Measurements from ENCODE around the gene FNDC3A. TPM values are rescaled to one million over a fixed set of nuclear protein-coding genes. Genes with fewer than 3 reads are reported as not detected.
"Not testable (repeated sequence)": the region's sequence is repeated elsewhere in the genome, so short reads cannot be mapped to it uniquely, and the experiment has no call there.

FNDC3A gene
- total RNA-seq, 2 donors from 2014 or later: 35.3 to 39.0 TPM

- Mint-ChIP-seq H3K27ac (no peak overlapping the region), H3K27me3 (no peaks in the 10 kb centered on the region)
These were observed 85.1 kb downstream of the FNDC3A start for GRCh38 chr13:49060678-49061387.

DNA sequence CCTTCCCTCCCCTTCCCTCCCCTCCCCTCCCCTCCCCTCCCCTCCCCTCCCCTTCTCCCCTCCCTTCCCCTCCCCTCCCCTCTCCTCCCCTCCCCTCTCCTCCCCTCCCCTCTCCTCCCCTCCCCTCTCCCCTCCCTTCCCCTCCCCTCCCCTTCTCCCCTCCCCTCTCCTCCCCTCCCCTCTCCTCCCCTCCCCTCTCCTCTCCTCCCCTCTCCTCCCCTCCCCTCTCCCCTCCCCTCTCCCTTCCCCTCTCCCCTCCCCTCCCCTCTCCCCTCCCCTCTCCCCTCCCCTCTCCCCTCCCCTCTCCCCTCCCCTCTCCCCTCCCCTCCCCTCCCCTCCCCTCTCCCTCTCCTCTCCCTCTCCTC, 85.7 kb downstream of the FNDC3A start:
- not testable (repeated sequence) for H3K36me3 Mint-ChIP-seq; H3K27me3 Mint-ChIP-seq; H3K4me3 Mint-ChIP-seq; DNase-seq (ENCODE audit: low spot score); H3K9me3 Mint-ChIP-seq; ATAC-seq; H3K27ac Mint-ChIP-seq
- H3K4me1 Mint-ChIP-seq (ENCODE audit: low read depth in 2 of 2): peaks cover 16 to 25% of the 10 kb centered on the region in 2 donors

More at GRCh38 chr13:49060678-49061387, 85.1 kb downstream of the FNDC3A start:
- Mint-ChIP-seq H3K4me3 (no peak overlapping the region), H3K4me1 (ENCODE audit: low read depth in 2 of 2) (peaks cover 16 to 25% of the 10 kb centered on the region in 2 donors), H3K9me3 (no peaks in the 10 kb centered on the region), H3K36me3 (no peaks in the 10 kb centered on the region)
- no peak for ATAC-seq
- DNase-seq (ENCODE audit: low spot score): no peak

DNA sequence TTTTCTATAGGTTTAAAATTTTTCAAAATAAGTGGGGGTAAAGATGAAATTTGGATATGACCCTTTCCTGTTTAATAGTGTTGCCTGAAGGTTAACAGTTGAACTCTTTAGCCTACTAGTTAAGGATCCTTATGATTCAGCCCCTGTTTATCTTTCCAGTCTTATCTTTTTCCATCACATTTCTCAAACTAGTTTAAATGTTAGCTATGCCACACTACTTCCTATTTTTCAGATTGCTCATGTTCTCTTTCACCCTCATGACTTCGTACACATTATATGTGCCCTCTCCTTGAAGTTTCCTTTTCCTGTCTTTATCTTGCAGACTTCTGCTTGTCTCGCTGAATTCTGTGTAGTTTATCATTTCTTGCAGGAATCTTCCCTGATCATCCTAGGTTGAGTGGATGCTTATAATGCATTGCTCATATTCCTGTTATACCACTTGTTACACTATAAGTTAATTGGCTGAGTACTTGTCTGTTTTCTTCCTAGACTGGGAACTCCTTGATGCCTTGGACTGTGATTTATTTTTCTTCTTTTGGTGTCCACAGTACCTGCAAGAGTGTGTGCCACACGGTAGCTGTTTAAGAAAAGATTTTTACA, 86.7 kb downstream of the FNDC3A start:
- no peaks in the 10 kb centered on the region for H3K9me3 Mint-ChIP-seq
- H3K36me3 Mint-ChIP-seq: no peaks in the 10 kb centered on the region
- no peak overlapping the region for H3K27ac Mint-ChIP-seq
- no peaks in the 10 kb centered on the region for H3K27me3 Mint-ChIP-seq
- ATAC-seq: no peak
- no peak overlapping the region for H3K4me3 Mint-ChIP-seq
- H3K4me1 Mint-ChIP-seq (ENCODE audit: low read depth in 2 of 2): peaks cover 16 to 23% of the 10 kb centered on the region in 2 donors
- DNase-seq (ENCODE audit: low spot score): no peak

DNA sequence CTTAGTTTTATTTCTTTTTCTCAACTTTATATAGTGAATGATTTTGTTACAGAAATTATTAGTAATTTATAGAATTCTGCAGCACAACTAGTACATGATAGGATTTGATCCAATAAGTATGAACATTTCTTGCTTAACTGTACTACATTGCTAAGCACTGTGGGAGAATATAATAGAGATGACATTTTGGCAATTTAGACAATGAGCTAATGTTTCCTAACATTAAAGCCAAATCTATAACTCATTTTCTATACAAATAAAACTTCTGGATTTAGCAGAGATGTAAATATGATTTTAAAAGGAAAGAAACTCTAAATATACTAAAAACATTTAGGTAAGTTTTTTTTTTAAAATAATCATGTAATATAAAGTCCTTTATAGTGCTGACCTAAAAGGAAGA, 87.3 kb downstream of the FNDC3A start:
- DNase-seq (ENCODE audit: low spot score): no peak
- H3K27me3 Mint-ChIP-seq: no peaks in the 10 kb centered on the region
- no peak for ATAC-seq
- no peak overlapping the region for H3K27ac Mint-ChIP-seq
- H3K4me3 Mint-ChIP-seq: no peak overlapping the region
- H3K9me3 Mint-ChIP-seq: no peaks in the 10 kb centered on the region
- H3K4me1 Mint-ChIP-seq (ENCODE audit: low read depth in 2 of 2): peaks cover 16 to 20% of the 10 kb centered on the region in 2 donors
- H3K36me3 Mint-ChIP-seq: no peaks in the 10 kb centered on the region

GRCh38 chr13:49063497-49063896, 87.8 kb downstream of the FNDC3A start:
- Mint-ChIP-seq H3K4me1 (ENCODE audit: low read depth in 2 of 2) (peaks cover 16 to 19% of the 10 kb centered on the region in 2 donors), H3K27me3 (no peaks in the 10 kb centered on the region), H3K4me3 (no peak overlapping the region), H3K9me3 (no peaks in the 10 kb centered on the region), H3K36me3 (no peaks in the 10 kb centered on the region), H3K27ac (no peak overlapping the region)
- ATAC-seq (no peak), DNase-seq (ENCODE audit: low spot score) (no peak)

DNA sequence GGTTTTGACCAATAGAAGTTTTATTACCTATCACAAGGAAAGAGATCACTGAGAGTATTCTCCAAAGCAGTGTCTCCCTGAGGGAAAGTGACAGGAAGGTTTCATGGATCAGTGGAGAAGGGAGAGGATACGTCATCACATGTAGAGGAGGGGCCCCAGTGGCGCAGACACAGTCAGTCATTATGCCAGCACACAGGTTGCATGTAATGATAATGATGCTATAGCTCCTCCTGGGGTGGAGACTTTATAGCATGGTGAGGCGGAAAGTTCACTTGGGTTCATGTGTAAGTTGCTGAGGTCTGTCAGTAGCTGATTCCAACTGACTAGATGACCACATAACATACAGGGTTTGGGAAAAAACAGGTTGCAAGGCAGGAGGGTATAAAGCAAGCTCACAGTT, 88.8 kb downstream of the FNDC3A start:
- Mint-ChIP-seq H3K27me3 (no peaks in the 10 kb centered on the region), H3K36me3 (no peaks in the 10 kb centered on the region), H3K27ac (no peak overlapping the region), H3K9me3 (no peaks in the 10 kb centered on the region), H3K4me1 (ENCODE audit: low read depth in 2 of 2) (peaks cover 16 to 22% of the 10 kb centered on the region in 2 donors), H3K4me3 (no peak overlapping the region)
- DNase-seq (ENCODE audit: low spot score): no peak
- no peak for ATAC-seq

- Mint-ChIP-seq H3K9me3 (no peaks in the 10 kb centered on the region), H3K4me3 (no peak overlapping the region), H3K4me1 (ENCODE audit: low read depth in 2 of 2) (peaks cover 13 to 25% of the 10 kb centered on the region in 2 donors), H3K27ac (no peak overlapping the region), H3K27me3 (no peaks in the 10 kb centered on the region), H3K36me3 (no peaks in the 10 kb centered on the region)
- DNase-seq (ENCODE audit: low spot score) (no peak), ATAC-seq (no peak)
These were observed 91.1 kb downstream of the FNDC3A start for GRCh38 chr13:49066856-49067255.

GRCh38 chr13:49068498-49068897, 92.8 kb downstream of the FNDC3A start:
- peaks cover 5 to 24% of the 10 kb centered on the region in 2 donors for H3K4me1 Mint-ChIP-seq (ENCODE audit: low read depth in 2 of 2)
- H3K27ac Mint-ChIP-seq; H3K36me3 Mint-ChIP-seq; H3K9me3 Mint-ChIP-seq; H3K4me3 Mint-ChIP-seq; DNase-seq (ENCODE audit: low spot score); ATAC-seq; H3K27me3 Mint-ChIP-seq: not testable (repeated sequence)

DNA sequence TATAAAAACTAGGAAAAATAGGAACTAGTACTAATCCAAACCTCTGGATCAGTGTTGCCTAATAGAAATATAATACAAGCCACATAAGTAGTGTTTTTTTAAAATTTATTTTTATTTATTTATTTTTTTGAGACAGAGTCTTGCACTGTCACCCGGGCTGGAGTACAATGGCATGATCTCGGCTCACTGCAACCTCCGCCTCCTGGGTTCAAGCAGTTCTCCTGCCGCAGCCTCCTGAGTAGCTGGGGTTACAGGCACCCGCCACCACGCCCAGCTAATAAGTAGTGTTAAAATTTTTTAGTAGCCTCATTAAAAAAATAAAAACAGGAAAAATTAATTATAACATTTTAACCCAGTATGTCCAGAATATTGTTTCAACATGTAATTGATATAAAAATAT, 94.3 kb downstream of the FNDC3A start:
- H3K9me3 Mint-ChIP-seq; DNase-seq (ENCODE audit: low spot score); H3K27ac Mint-ChIP-seq; ATAC-seq; H3K36me3 Mint-ChIP-seq; H3K4me3 Mint-ChIP-seq; H3K27me3 Mint-ChIP-seq: not testable (repeated sequence)
- H3K4me1 Mint-ChIP-seq (ENCODE audit: low read depth in 2 of 2): peaks cover 4 to 18% of the 10 kb centered on the region in 2 donors

DNA sequence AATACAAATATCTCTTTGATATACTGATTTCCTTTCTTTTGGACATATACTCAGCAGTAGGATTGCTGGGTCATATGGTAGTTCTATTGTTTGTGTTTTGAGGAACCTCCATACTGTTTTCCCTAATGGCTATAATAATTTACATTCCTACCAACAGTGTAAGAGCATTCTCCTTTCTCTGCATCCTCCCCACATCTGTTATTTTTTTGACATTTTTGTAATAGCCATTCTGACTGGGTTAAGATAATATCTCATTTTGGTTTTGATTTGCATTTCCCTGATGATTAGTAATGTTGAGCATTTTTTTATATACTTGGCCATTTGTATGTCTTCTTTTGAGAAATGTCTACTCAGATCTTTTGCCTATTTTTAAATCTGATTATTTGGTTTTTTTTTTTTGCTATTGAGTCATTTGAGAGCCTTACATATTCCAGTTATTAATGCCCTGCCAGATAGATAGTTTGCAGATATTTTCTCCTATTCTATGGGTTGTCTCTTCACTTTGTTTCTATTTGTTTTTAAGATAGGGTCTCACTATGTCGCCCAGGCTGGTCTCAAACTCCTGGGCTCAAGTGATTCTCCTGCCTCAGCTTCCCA, 95.7 kb downstream of the FNDC3A start:
- H3K27me3 Mint-ChIP-seq: no peaks in the 10 kb centered on the region
- H3K4me1 Mint-ChIP-seq (ENCODE audit: low read depth in 2 of 2): peaks cover 5 to 13% of the 10 kb centered on the region in 2 donors
- H3K4me3 Mint-ChIP-seq: no peak overlapping the region
- no peak for ATAC-seq
- no peak for DNase-seq (ENCODE audit: low spot score)
- H3K27ac Mint-ChIP-seq: no peak overlapping the region
- no peaks in the 10 kb centered on the region for H3K36me3 Mint-ChIP-seq
- no peaks in the 10 kb centered on the region for H3K9me3 Mint-ChIP-seq

DNA sequence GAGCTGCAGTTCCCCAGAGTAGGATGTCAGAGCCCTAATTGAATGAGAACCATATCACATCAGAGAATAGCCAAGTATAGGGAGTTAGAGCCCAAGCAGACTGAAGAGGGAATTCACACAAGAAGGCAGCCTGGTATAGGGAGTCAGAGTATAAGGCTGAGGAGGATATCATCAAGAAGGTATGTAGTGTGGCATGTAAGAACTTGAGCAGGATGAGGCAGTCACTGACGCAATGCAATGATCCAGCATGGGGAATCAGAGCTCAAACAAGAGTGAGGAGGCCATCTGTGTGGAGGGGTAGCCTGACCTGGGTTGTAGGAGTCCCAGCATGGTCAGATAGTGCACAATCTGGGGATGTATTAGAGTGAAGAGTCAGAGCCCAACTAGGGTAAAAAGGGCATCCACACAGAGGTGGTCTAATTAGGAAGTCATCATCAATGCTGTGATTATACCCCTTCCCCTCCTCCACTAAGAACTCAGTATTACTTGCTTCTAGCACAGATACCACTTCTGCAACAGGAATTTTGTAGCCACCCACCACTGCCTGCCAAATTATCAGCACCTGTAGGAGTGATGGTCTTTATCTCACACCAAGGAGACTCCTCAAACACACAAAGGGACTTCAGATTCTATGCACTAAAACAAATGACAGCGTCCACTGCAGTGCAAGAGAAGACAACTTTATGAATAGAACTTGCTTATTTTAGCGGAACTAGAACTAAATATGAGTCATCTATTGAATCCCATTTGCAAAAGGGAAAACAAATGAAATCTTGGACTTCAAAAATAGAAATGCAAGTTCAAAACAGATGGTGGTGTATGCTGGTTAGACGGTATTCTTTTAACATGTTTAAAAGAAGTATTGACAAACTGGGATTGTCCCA, 107.2 kb downstream of the FNDC3A start:
- Mint-ChIP-seq H3K4me1 (ENCODE audit: low read depth in 2 of 2) (peaks cover 9 to 16% of the 10 kb centered on the region in 2 donors), H3K36me3 (peaks cover 14% of the 10 kb centered on the region), H3K9me3 (no peaks in the 10 kb centered on the region), H3K4me3 (no peak overlapping the region), H3K27ac (peak overlapping the region in 1 of 2 donors; percentile 18), H3K27me3 (no peaks in the 10 kb centered on the region)
- no peak for ATAC-seq
- DNase-seq (ENCODE audit: low spot score): no peak

- DNase-seq (ENCODE audit: low spot score) (no peak), ATAC-seq (no peak)
- peaks cover 6 to 16% of the 10 kb centered on the region in 2 donors for H3K4me1 Mint-ChIP-seq (ENCODE audit: low read depth in 2 of 2)
- H3K27me3 Mint-ChIP-seq: no peaks in the 10 kb centered on the region
- no peak overlapping the region for H3K4me3 Mint-ChIP-seq
- no peaks in the 10 kb centered on the region for H3K9me3 Mint-ChIP-seq
- H3K27ac Mint-ChIP-seq: no peak overlapping the region
- peaks cover 9% of the 10 kb centered on the region for H3K36me3 Mint-ChIP-seq
These were observed 109.2 kb downstream of the FNDC3A start for GRCh38 chr13:49084961-49085360.

DNA sequence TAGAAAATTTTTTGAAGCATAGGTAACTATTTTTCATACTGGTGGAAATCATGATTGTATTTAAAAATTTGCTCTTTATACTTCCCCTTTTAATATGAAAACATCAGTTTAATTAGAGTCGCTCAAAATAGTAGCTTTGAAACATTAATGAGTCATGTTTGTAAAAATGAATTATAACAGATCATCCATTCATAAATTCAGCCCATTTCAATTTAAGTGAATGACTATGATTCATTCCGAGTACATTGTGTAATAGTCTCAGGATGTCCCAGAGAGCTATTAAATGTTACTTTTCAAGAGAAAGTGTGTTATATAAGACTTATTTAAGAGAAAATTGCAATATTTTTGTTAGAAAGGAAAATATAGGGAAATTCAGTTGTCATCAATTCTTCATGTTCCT, 111.0 kb downstream of the FNDC3A start:
- no peak for DNase-seq (ENCODE audit: low spot score)
- no peaks in the 10 kb centered on the region for H3K27me3 Mint-ChIP-seq
- H3K36me3 Mint-ChIP-seq: peaks cover 9% of the 10 kb centered on the region
- no peak overlapping the region for H3K27ac Mint-ChIP-seq
- no peak overlapping the region for H3K4me3 Mint-ChIP-seq
- no peaks in the 10 kb centered on the region for H3K9me3 Mint-ChIP-seq
- no peak for ATAC-seq
- peaks cover 6 to 16% of the 10 kb centered on the region in 2 donors for H3K4me1 Mint-ChIP-seq (ENCODE audit: low read depth in 2 of 2)

Data from natural killer cell treated with Interleukin-12 subunit alpha and Interleukin-12 subunit beta and Interleukin-15 and Interleukin-18, amount 100 ng/mL, for 72 hours (primary cell).